Measurements from ENCODE around the gene NANOS3. TPM values are rescaled to one million over a fixed set of nuclear protein-coding genes. Genes with fewer than 3 reads are reported as not detected.

Gene NANOS3
- total and polyA plus RNA-seq, 9 of the 15 experiments (the other 6 are each of a cell fraction or from before 2014, with no cell fraction given) = not detected

DNA sequence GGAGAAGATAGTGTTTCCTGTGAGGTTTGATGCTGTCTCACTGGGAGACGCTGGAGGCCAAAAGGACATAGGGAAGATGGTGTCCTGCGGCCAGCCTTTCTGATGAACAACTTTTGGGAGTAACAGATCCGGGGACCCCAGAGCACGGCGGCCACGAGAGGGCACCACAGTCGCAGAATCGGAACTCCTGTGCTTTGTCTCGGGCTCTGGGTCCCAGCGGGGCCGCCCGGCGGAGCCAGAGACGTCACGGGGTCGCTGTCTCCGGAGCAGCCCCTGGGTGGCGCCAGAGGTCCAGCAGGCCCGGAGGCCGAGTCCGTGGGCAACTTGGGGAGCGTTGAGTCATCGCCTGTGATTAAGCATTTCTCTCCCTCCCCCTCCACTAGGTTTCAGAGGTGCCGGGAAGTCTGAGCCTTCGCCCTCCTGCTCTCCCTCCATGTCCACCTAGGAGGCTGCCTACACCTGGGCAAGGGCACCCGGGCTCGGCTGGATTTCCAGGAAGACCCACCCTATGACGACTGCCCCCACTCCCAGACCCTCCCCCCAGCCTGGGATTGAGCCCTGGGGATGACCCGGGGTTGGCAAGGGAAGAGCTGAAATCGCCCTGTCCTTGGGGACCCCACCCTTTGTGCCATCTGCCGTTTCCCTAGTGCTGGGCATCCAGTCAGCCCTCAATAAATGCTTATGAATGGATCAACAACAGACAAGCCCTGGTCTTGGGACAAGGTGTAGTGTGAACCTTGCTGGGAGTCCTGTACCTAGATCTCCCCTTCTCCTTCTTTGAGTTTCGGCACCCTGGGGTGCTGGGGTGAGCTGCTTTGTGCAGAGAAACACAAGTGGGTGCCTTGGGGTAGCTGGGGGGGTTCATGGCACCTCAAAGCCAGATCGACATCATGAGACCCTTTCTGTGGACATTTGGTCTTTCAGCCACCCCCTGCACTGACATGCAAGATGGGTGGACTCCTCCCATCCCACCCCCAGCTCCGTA lies 3.4 kb downstream of the NANOS3 start:
- H3K4me3 ChIP-seq = no peak overlapping the region
- H3K4me1 ChIP-seq (replicated peaks in 1 of 2; ENCODE audit: control insufficient read depth in 2 of 2, insufficient read depth in 2 of 2, low read length in 2 of 2) = peaks cover 17 to 57% of the 10 kb centered on the region in 2 experiments
- peak overlapping the region; percentile 85 for H2AFZ ChIP-seq (ENCODE audit: low read depth, low read length)
- peak overlapping the region; percentile 71 for H3K4me2 ChIP-seq (ENCODE audit: insufficient read depth, low read length)
- H3K27ac ChIP-seq (ENCODE audit: extremely low read depth, low read depth, low read length) = peak overlapping the region; percentile 78
- peak overlapping the region; percentile 66 to 86 for H3K9ac ChIP-seq (ENCODE audit: insufficient read depth in 1 of 2, low read depth in 2 of 2, low read length in 2 of 2)
- ATAC-seq = peak; percentile 98
- H3K27me3 ChIP-seq (ENCODE audit: control insufficient read depth in 2 of 2, insufficient read depth in 2 of 2, low read length in 2 of 2) = no peaks in the 10 kb centered on the region; a peak in 1 of 5 replicates
- H4K20me1 ChIP-seq (replicated peaks; ENCODE audit: control insufficient read depth, insufficient read depth, low read length) = no peaks in the 10 kb centered on the region
- no peaks in the 10 kb centered on the region for H3K79me2 ChIP-seq (ENCODE audit: control insufficient read depth, insufficient read depth, low read length)
- POLR2A ChIA-PET = interaction anchor here (0.6 to 2.1 kb wide), 6 partner anchors 96 to 256 kb away, joined by 3 to 5 read pairs (median 3); partner anchors contain the start of genes ASF1B, IL27RA and RFX1
- in situ Hi-C loops (cut with MboI) (loop anchor here (5.0 kb wide), 1 partner anchor 192 kb away; the partner anchor contains the start of gene MISP3), intact Hi-C loops (cut with micrococcal nuclease) (loop anchor here (1.0 to 5.0 kb wide), 4 partner anchors 73 to 467 kb away; no protein-coding TSS in a partner anchor)
- peak; percentile 95 to 98 (median 96) for DNase-seq (ENCODE audit: extremely low read depth in 1 of 4, low spot score in 3 of 4)
- H3K36me3 ChIP-seq (ENCODE audit: control insufficient read depth, insufficient read depth, low read length) = no peaks in the 10 kb centered on the region
- CTCF ChIA-PET (ENCODE audit: low intra/inter-chr PET ratio) = interaction anchor here (0.5 to 2.8 kb wide), 24 partner anchors 21 to 600 kb away, joined by 3 to 39 read pairs (median 4); partner anchors contain the start of genes IL27RA and MISP3
- no peaks in the 10 kb centered on the region for H3K9me1 ChIP-seq (ENCODE audit: control insufficient read depth, insufficient read depth, low read length)
- FAIRE-seq = peak; percentile 99
- H3K9me3 ChIP-seq (replicated peaks; ENCODE audit: control insufficient read depth, insufficient read depth, low read depth, low read length) = no peaks in the 10 kb centered on the region
- 5% methylated on average over 29 of the region's 34 CpGs for WGBS (ENCODE audit: insufficient coverage, low coverage, missing lambda C conversion rate)
- BruUV-seq (replicated peaks) = no TSS peak
- TF ChIP-seq RNF2 (IDR thresholded peaks at IDR 0.05) (no peak; the same call in 1 of the 2 replicates), ZC3H11A (IDR thresholded peaks at IDR 0.05; ENCODE audit: low read depth, low read length) (peak; percentile 83; the same call in 1 of the 2 replicates), SRF (CRISPR knock-in tag; IDR thresholded peaks at IDR 0.05) (peak in 1 of 2 experiments; percentile 69; a peak in 1 of 4 replicates), ZNF561 (CRISPR knock-in tag; conservative IDR thresholded peaks at IDR 0.05) (no peak), IFI16 (CRISPR knock-in tag; IDR thresholded peaks at IDR 0.05) (no peak), POLR2G (IDR thresholded peaks at IDR 0.05; ENCODE audit: low read depth, low read length) (peak; percentile 75), RCOR1 (IDR thresholded peaks at IDR 0.05; ENCODE audit: borderline replicate concordance in 1 of 2, low read depth in 2 of 2, low read length in 2 of 2) (peak in 1 of 2 experiments; percentile 90; a peak in 2 of 4 replicates), CTBP1 (IDR thresholded peaks at IDR 0.05; ENCODE audit: borderline replicate concordance) (peak; percentile 96), FOS (IDR thresholded peaks at IDR 0.05; ENCODE audit: extremely low read depth, insufficient read length) (peak; percentile 59), NFATC3 (IDR thresholded peaks at IDR 0.05) (no peak), CBX5 (IDR thresholded peaks at IDR 0.05; ENCODE audit: borderline replicate concordance, low read depth) (peak; percentile 18; the same call in 1 of the 2 replicates), MCM7 (IDR thresholded peaks at IDR 0.05) (no peak), FOSL1 (tag; conservative IDR thresholded peaks at IDR 0.05) (peak; percentile 99), CSDE1 (IDR thresholded peaks at IDR 0.05) (no peak), ZNF766 (CRISPR knock-in tag; conservative IDR thresholded peaks at IDR 0.05) (no peak), TAF7 (tag; IDR thresholded peaks at IDR 0.05) (peak; percentile 35; the same call in 1 of the 2 replicates), BRCA1 (IDR thresholded peaks at IDR 0.05) (no peak), BRCA1 (CRISPR knock-in tag; IDR thresholded peaks at IDR 0.05) (no peak), STAT5A (IDR thresholded peaks at IDR 0.05; ENCODE audit: borderline replicate concordance, low read length) (no peak)
- TF ChIP-seq, protein P1, sequence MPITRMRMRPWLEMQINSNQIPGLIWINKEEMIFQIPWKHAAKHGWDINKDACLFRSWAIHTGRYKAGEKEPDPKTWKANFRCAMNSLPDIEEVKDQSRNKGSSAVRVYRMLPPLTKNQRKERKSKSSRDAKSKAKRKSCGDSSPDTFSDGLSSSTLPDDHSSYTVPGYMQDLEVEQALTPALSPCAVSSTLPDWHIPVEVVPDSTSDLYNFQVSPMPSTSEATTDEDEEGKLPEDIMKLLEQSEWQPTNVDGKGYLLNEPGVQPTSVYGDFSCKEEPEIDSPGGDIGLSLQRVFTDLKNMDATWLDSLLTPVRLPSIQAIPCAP (CRISPR knock-in tag; IDR thresholded peaks at IDR 0.05; ENCODE audit: borderline replicate concordance) = no peak
- TF ChIP-seq, protein P2, sequence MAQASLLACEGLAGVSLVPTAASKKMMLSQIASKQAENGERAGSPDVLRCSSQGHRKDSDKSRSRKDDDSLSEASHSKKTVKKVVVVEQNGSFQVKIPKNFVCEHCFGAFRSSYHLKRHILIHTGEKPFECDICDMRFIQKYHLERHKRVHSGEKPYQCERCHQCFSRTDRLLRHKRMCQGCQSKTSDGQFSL (CRISPR knock-in tag; IDR thresholded peaks at IDR 0.05) = 0 out of 2 replicates have a peak, but pooled peaks have one; percentile 34
- TF ChIP-seq, protein P2 (tag; IDR thresholded peaks at IDR 0.05) = no peak
